H1 (cell line): ENCODE measurements around the gene ENDOU. TPM values are rescaled to one million over a fixed set of nuclear protein-coding genes. Genes with fewer than 3 reads are reported as not detected.

Experiments used
- CTCF ChIA-PET: fragments of 300-600 bp; sonication (Branson Sonifier 250); formaldehyde crosslinking; loops from one replicate; lab custom pipeline; 2021; ENCODE audit not compliant: partially characterized antibody; lab: Charles Lee
- POLR2A ChIA-PET: fragments of 300-600 bp; sonication (Branson Sonifier 250); formaldehyde crosslinking; loops from one replicate; lab custom pipeline; 2021; ENCODE audit warnings: inconsistent platforms; ENCODE audit not compliant: partially characterized antibody; lab: Charles Lee
- DNase-seq, 2 experiments: peaks; one replicate each; pipeline versions ENCODE4 v3.0.0 to v3.0.0-alpha.2; 2010 to 2022; ENCODE audit warnings: low spot score in 2 of 2, low read depth in 1 of 2, mixed read lengths in 1 of 2
- FAIRE-seq: peaks from 2 replicates; lab custom pipeline; 2011; peaks lifted over from hg19 to GRCh38; lab: Jason Lieb, UNC
- H2AFZ ChIP-seq: 2 replicates; pipeline ENCODE4 v1.8.1; 2012; ENCODE audit warnings: low read length, inconsistent platforms
- H2AK5ac ChIP-seq: 2 replicates; pipeline ENCODE4 v1.6.1; 2013; ENCODE audit warnings: low read depth, low read length
- H2BK120ac ChIP-seq: replicated peaks from 2 replicates; pipeline ENCODE3; 2013; ENCODE audit warnings: low read depth, low read length, inconsistent platforms
- H2BK12ac ChIP-seq: 2 replicates; pipeline ENCODE4 v1.6.1; 2013; ENCODE audit warnings: low read depth, low read length
- H2BK15ac ChIP-seq: 2 replicates; pipeline ENCODE4 v1.6.1; 2013; ENCODE audit warnings: low read length
- H2BK20ac ChIP-seq: 2 replicates; pipeline ENCODE4 v1.6.1; 2013; ENCODE audit warnings: low read length
- H2BK5ac ChIP-seq: 2 replicates; pipeline ENCODE4 v1.6.1; 2013; ENCODE audit warnings: low read depth, low read length
- H3K14ac ChIP-seq: 2 replicates; pipeline ENCODE4 v1.6.1; 2013; ENCODE audit warnings: inconsistent platforms; ENCODE audit not compliant: insufficient read length
- H3K18ac ChIP-seq: 2 replicates; pipeline ENCODE4 v1.6.1; 2013; ENCODE audit warnings: low read length; ENCODE audit errors: extremely low read depth
- H3K23ac ChIP-seq: 2 replicates; pipeline ENCODE4 v1.6.1; 2013; ENCODE audit warnings: inconsistent platforms; ENCODE audit not compliant: insufficient read length
- H3K23me2 ChIP-seq: 2 replicates; pipeline ENCODE4 v1.6.1; 2013; ENCODE audit warnings: low read depth, low read length
- H3K27ac ChIP-seq: 2 replicates; pipeline ENCODE4 v1.6.1; 2011; ENCODE audit warnings: low read depth, low read length, inconsistent platforms
- H3K27me3 ChIP-seq, 4 experiments: replicated peaks in 1 of 4; 1 replicate in 1 of 4; 2 replicates in 3 of 4; pipeline versions ENCODE4 v1.6.1 to v1.8.1; 2011 to 2013; ENCODE audit warnings: low read length in 3 of 4, mild to moderate bottlenecking in 3 of 4, inconsistent platforms in 2 of 4, mixed read lengths in 2 of 4, moderate library complexity in 1 of 4; ENCODE audit not compliant: control insufficient read depth in 3 of 4, insufficient read depth in 3 of 4; ENCODE audit errors: extremely low read depth in 1 of 4
- H3K36me3 ChIP-seq, 4 experiments: 2 replicates each; pipeline versions ENCODE4 v1.6.1 to v1.8.1; 2011 to 2013; ENCODE audit warnings: mild to moderate bottlenecking in 4 of 4, low read length in 3 of 4, moderate library complexity in 2 of 4, control low read depth in 1 of 4, inconsistent platforms in 1 of 4; ENCODE audit not compliant: insufficient read depth in 4 of 4, control insufficient read depth in 2 of 4
- H3K4ac ChIP-seq: replicated peaks from 2 replicates; pipeline ENCODE3; 2013; ENCODE audit warnings: low read length, low read depth, mixed read lengths, inconsistent platforms; ENCODE audit not compliant: insufficient read length
- H3K4me1 ChIP-seq, 4 experiments: replicated peaks in 1 of 4; 1 replicate in 1 of 4; 2 replicates in 3 of 4; pipeline versions ENCODE4 v1.6.1 to v1.8.1; 2011 to 2013; ENCODE audit warnings: low read length in 3 of 4, inconsistent platforms in 2 of 4, mixed read lengths in 1 of 4; ENCODE audit not compliant: insufficient read depth in 4 of 4, control insufficient read depth in 3 of 4
- H3K4me2 ChIP-seq, 2 experiments: 2 replicates each; pipeline versions ENCODE4 v1.6.1 to v1.8.1; 2011 to 2013; ENCODE audit warnings: low read depth in 2 of 2, low read length in 2 of 2, control low read depth in 1 of 2, inconsistent platforms in 1 of 2, mild to moderate bottlenecking in 1 of 2; ENCODE audit not compliant: insufficient read depth in 1 of 2
- H3K4me3 ChIP-seq, 4 experiments: fragments of 200-600, 300-600 bp in 1 of 4; sonication (generic), shearing (Covaris generic), sonication (Bioruptor Twin) in 1 of 4; 2 replicates each; pipeline versions ENCODE4 v1.5.1 to v1.8.1; 2011 to 2016; ENCODE audit warnings: low read length in 4 of 4, low read depth in 3 of 4, control low read depth in 2 of 4, inconsistent platforms in 2 of 4, mild to moderate bottlenecking in 2 of 4, mixed read lengths in 1 of 4, moderate library complexity in 1 of 4; ENCODE audit not compliant: insufficient read depth in 2 of 4; ENCODE audit errors: extremely low read depth in 1 of 4
- H3K56ac ChIP-seq: replicated peaks from 2 replicates; pipeline ENCODE3; 2013; ENCODE audit warnings: low read depth, mild to moderate bottlenecking, mixed read lengths, low read length, inconsistent platforms; ENCODE audit not compliant: insufficient read length
- H3K79me1 ChIP-seq: 2 replicates; pipeline ENCODE4 v1.6.1; 2013; ENCODE audit warnings: low read depth, low read length, control low read depth
- H3K79me2 ChIP-seq, 2 experiments: 2 replicates each; pipeline versions ENCODE4 v1.6.1 to v1.8.1; 2012 to 2013; ENCODE audit warnings: low read length in 2 of 2, mild to moderate bottlenecking in 2 of 2, inconsistent platforms in 1 of 2; ENCODE audit not compliant: insufficient read depth in 2 of 2, control insufficient read depth in 1 of 2
- H3K9ac ChIP-seq, 4 experiments: replicated peaks in 1 of 4; 1 replicate in 1 of 4; 2 replicates in 3 of 4; pipeline versions ENCODE4 v1.6.1 to v1.8.1; 2011 to 2013; ENCODE audit warnings: low read depth in 3 of 4, low read length in 3 of 4, control low read depth in 2 of 4, mild to moderate bottlenecking in 2 of 4, moderate library complexity in 2 of 4, inconsistent platforms in 1 of 4; ENCODE audit errors: extremely low read depth in 1 of 4
- H3K9me3 ChIP-seq, 2 experiments: 2 replicates each; pipeline versions ENCODE4 v1.6.1 to v1.8.1; 2012 to 2013; ENCODE audit warnings: mild to moderate bottlenecking in 2 of 2, moderate library complexity in 2 of 2, control low read depth in 1 of 2, inconsistent platforms in 1 of 2, low read depth in 1 of 2, low read length in 1 of 2, mixed read lengths in 1 of 2; ENCODE audit not compliant: insufficient read depth in 2 of 2
- H4K20me1 ChIP-seq, 2 experiments: replicated peaks in 1 of 2; 2 replicates each; pipeline versions ENCODE3 to v1.8.1; 2011 to 2013; ENCODE audit warnings: inconsistent platforms in 2 of 2, low read length in 2 of 2, mild to moderate bottlenecking in 1 of 2; ENCODE audit not compliant: insufficient read depth in 2 of 2, control insufficient read depth in 1 of 2
- H4K5ac ChIP-seq: 2 replicates; pipeline ENCODE4 v1.6.1; 2013; ENCODE audit warnings: low read length, low read depth, mixed read lengths, inconsistent platforms; ENCODE audit not compliant: insufficient read length
- H4K8ac ChIP-seq: 2 replicates; pipeline ENCODE4 v1.8.0; 2013; ENCODE audit warnings: mild to moderate bottlenecking, moderate library complexity, low read length, inconsistent platforms; ENCODE audit not compliant: insufficient read depth; ENCODE audit errors: extremely low read depth
- H4K91ac ChIP-seq: replicated peaks from 2 replicates; pipeline ENCODE3; 2013; ENCODE audit warnings: low read length, mixed read lengths, inconsistent platforms; ENCODE audit not compliant: insufficient read length
- RBBP5 ChIP-seq: IDR thresholded peaks from 2 replicates; pipeline ENCODE4 v1.7.1; 2012; ENCODE audit warnings: low read depth, mild to moderate bottlenecking, inconsistent platforms, low read length, moderate library complexity, borderline replicate concordance
- WGBS, 2 experiments: shearing (Covaris generic) in 1 of 2; methylation state at CpG; one replicate each; pipeline versions ENCODE4 v1.1.6 to v1.1.7; 2013 to 2015; ENCODE audit warnings: low lambda C conversion rate in 2 of 2, mixed read lengths in 2 of 2, inconsistent platforms in 1 of 2, low coverage in 1 of 2, missing lambda C conversion rate in 1 of 2; ENCODE audit not compliant: insufficient replicate concordance in 2 of 2, insufficient coverage in 1 of 2, insufficient read length in 1 of 2; ENCODE audit errors: extremely low coverage in 1 of 2, missing lambda C conversion rate in 1 of 2; 5-methylcytosine and 5-hydroxymethylcytosine counted together
- polyA plus RNA-seq, 7 experiments: library from polyadenylated mRNA; depleted of rRNA in 3 of 7; stranded (reverse) in 5 of 7; unstranded in 2 of 7; fragments of >200 nt in 5 of 7; fragments of 200-250 nt in 2 of 7; gene quantifications; 1 replicate in 5 of 7; 2 replicates in 1 of 7; 4 replicates in 1 of 7; pipeline versions ENCODE4 v1.2.1 to v1.2.3, GENCODE V29; 2011 to 2013; ENCODE audit warnings: missing spikeins in 2 of 7, mixed read lengths in 2 of 7
- total RNA-seq: library from RNA; stranded (reverse); fragmentation: NEBNext Ultra II Directional; extraction: Animal tissue kit (Norgen Biotek cat#: 25700); gene quantifications from 2 replicates; pipeline ENCODE4 v1.2.1, GENCODE V29; 2021

The ENDOU gene
- total and polyA plus RNA-seq, 2 of the 8 experiments (the other 6 are each of a cell fraction or from before 2014, with no cell fraction given) = not detected

DNA sequence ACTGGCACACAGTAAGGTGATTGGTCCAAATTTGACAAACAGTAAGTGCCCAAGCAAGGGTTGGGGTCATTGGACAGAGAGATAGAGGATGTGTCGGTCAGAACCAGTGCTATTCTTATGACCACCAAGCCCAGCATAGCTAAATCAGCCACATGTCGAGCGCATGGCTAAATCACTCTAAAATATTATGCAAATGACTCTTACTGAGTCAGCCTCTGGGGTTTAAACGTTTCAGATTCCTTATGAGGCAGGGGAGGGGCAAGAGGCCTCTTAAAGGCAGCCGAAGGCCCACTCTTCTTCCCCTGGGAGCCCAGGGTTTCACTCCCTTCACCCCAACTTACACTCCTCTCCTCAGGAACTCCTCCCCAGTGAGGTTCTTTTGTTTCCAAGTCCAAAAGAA lies 603 bp upstream of the ENDOU start:
- H2BK5ac ChIP-seq = no peak overlapping the region
- H3K4ac ChIP-seq = no peak overlapping the region
- no peak overlapping the region for H3K23ac ChIP-seq
- no peaks in the 10 kb centered on the region for H3K4me1 ChIP-seq
- H4K20me1 ChIP-seq = no peaks in the 10 kb centered on the region
- no peak overlapping the region for H3K56ac ChIP-seq
- no peak overlapping the region for H2AFZ ChIP-seq
- no peak for TF ChIP-seq RBBP5
- H3K79me2 ChIP-seq = no peaks in the 10 kb centered on the region
- H4K8ac ChIP-seq = no peak overlapping the region
- no peak overlapping the region for H2BK120ac ChIP-seq
- no peaks in the 10 kb centered on the region for H3K36me3 ChIP-seq
- DNase-seq (no peak), FAIRE-seq (no peak)
- H3K4me2 ChIP-seq = no peak overlapping the region
- H2BK12ac ChIP-seq = no peak overlapping the region
- ChIA-PET CTCF (interaction anchor here (1.3 to 64.6 kb wide), 8 partner anchors 11 to 113 kb away, joined by 3 to 2442 read pairs (median 10); partner anchors contain the start of genes RAPGEF3 and SLC48A1), POLR2A (interaction anchor here (1.1 to 2.6 kb wide), 3 partner anchors 10 to 28 kb away, joined by 3 to 10 read pairs (median 3); no protein-coding TSS in a partner anchor)
- H3K9ac ChIP-seq = no peak overlapping the region
- H3K23me2 ChIP-seq = no peaks in the 10 kb centered on the region
- no peak overlapping the region for H2BK15ac ChIP-seq
- H3K14ac ChIP-seq = no peak overlapping the region
- no peak overlapping the region for H3K18ac ChIP-seq
- no peak overlapping the region for H2AK5ac ChIP-seq
- H3K9me3 ChIP-seq = no peaks in the 10 kb centered on the region
- H3K27ac ChIP-seq = no peak overlapping the region
- no peaks in the 10 kb centered on the region for H3K79me1 ChIP-seq
- WGBS, 2 experiments = 85% methylated on average over 5 of the region's 5 CpGs; no CpG with 5 or more reads in 1 of the 2 experiments
- no peak overlapping the region for H4K5ac ChIP-seq
- H2BK20ac ChIP-seq = no peak overlapping the region
- no peak overlapping the region for H4K91ac ChIP-seq
- no peaks in the 10 kb centered on the region for H3K27me3 ChIP-seq
- no peak overlapping the region for H3K4me3 ChIP-seq
